ENCODE results near the gene GRK1.
A peak's percentile ranks its signal among the peaks of the same experiment; 100 is the strongest.
"Not testable (repeated sequence)": the region's sequence is repeated elsewhere in the genome, so short reads cannot be mapped to it uniquely, and the experiment has no call there.

Gene GRK1

GRCh38 chr13:113667771-113668490 lies 912 bp downstream of the GRK1 start:
- DNase-seq, result no peak

- DNase-seq, result no peak
These were observed 1.5 kb downstream of the GRK1 start for GRCh38 chr13:113668491-113668971.

GRCh38 chr13:113669231-113669754 lies 2.3 kb downstream of the GRK1 start:
- DNase-seq, result no peak

GRCh38 chr13:113669755-113670341 lies 2.8 kb downstream of the GRK1 start:
- no peak for DNase-seq

- DNase-seq, result no peak
These were observed 3.5 kb downstream of the GRK1 start for GRCh38 chr13:113670541-113670940.

GRCh38 chr13:113671066-113672001 lies 4.3 kb downstream of the GRK1 start:
- no peak for DNase-seq

- DNase-seq, result no peak
These were observed 5.1 kb downstream of the GRK1 start for GRCh38 chr13:113672002-113672651.

- no peak for DNase-seq
These were observed 55.9 kb downstream of the GRK1 start for GRCh38 chr13:113722921-113723320.

GRCh38 chr13:113723410-113724015 lies 56.5 kb downstream of the GRK1 start:
- no peak for DNase-seq

- no peak for DNase-seq
These were observed 57.2 kb downstream of the GRK1 start for GRCh38 chr13:113724016-113724758.

GRCh38 chr13:113724780-113725315 lies 57.8 kb downstream of the GRK1 start:
- peak; percentile 67 for DNase-seq

GRCh38 chr13:113725329-113726105 lies 58.5 kb downstream of the GRK1 start:
- DNase-seq, result not testable (repeated sequence)

GRCh38 chr13:113726106-113726821 lies 59.2 kb downstream of the GRK1 start:
- DNase-seq, result peak; percentile 36

- DNase-seq, result no peak
These were observed 60.0 kb downstream of the GRK1 start for GRCh38 chr13:113726961-113727411.

- DNase-seq, result no peak
These were observed 61.6 kb downstream of the GRK1 start for GRCh38 chr13:113728571-113729054.

GRCh38 chr13:113729187-113730019 lies 62.4 kb downstream of the GRK1 start:
- no peak for DNase-seq

GRCh38 chr13:113730258-113730691 lies 63.3 kb downstream of the GRK1 start:
- DNase-seq, result no peak

- DNase-seq, result no peak
These were observed 63.8 kb downstream of the GRK1 start for GRCh38 chr13:113730831-113731191.

Measured in DMS153 (cell line).